GM21515 (cell line): Measurements from ENCODE around the gene ZMAT2.
"Not testable (repeated sequence)": the region's sequence is repeated elsewhere in the genome, so short reads cannot be mapped to it uniquely, and the experiment has no call there.

Experiments used
- ATAC-seq: cut with Tn5 transposase; IDR thresholded peaks from one replicate; pipeline ENCODE4 v1.9.1; 2021; ENCODE audit not compliant: unreplicated experiment

The ZMAT2 gene

GRCh38 chr5:140700177-140701144 is at the start of gene ZMAT2:
Gene ZMAT2, plus strand, starts transcription at chr5:140700447. Its CDS starts 14 bp downstream, at chr5:140700461.
- ATAC-seq: peak; percentile 91

- ATAC-seq: no peak
Observed at GRCh38 chr5:140658870-140659269, 41.4 kb upstream of the ZMAT2 start.

GRCh38 chr5:140660371-140660770 is 39.9 kb upstream of the ZMAT2 start:
- not testable (repeated sequence) for ATAC-seq

GRCh38 chr5:140664030-140664358 is 36.3 kb upstream of the ZMAT2 start:
- ATAC-seq: no peak

GRCh38 chr5:140664359-140665119 is 35.7 kb upstream of the ZMAT2 start, which contains the start of gene WDR55:
Gene WDR55, plus strand, starts transcription at chr5:140664904. Its CDS starts 9 bp downstream, at chr5:140664913.
- ATAC-seq: peak; percentile 98

GRCh38 chr5:140671035-140671434 is 29.2 kb upstream of the ZMAT2 start:
- not testable (repeated sequence) for ATAC-seq

GRCh38 chr5:140671472-140672125 is 28.6 kb upstream of the ZMAT2 start:
- no peak for ATAC-seq

- ATAC-seq: no peak
Observed at GRCh38 chr5:140672455-140673186, 27.6 kb upstream of the ZMAT2 start.

- ATAC-seq: no peak
Observed at GRCh38 chr5:140673187-140673976, 26.9 kb upstream of the ZMAT2 start, which contains the start of gene DND1. Gene DND1, minus strand, starts transcription at chr5:140673576. Its CDS starts 34 bp downstream, at chr5:140673542.

GRCh38 chr5:140674211-140674610 is 26.0 kb upstream of the ZMAT2 start:
- no peak for ATAC-seq

GRCh38 chr5:140674629-140675028 is 25.6 kb upstream of the ZMAT2 start:
- ATAC-seq: no peak

GRCh38 chr5:140677947-140678346 is 22.3 kb upstream of the ZMAT2 start:
- ATAC-seq: no peak

GRCh38 chr5:140678993-140679392 is 21.3 kb upstream of the ZMAT2 start:
- ATAC-seq: no peak

GRCh38 chr5:140690376-140690932 is 9.8 kb upstream of the ZMAT2 start:
- ATAC-seq: peak; percentile 3

GRCh38 chr5:140690941-140691924 is 9.0 kb upstream of the ZMAT2 start, which contains the start of the genes HARS1 and HARS2:
Gene HARS1, minus strand, starts transcription at chr5:140691370. Its CDS starts 66 bp downstream, at chr5:140691304.
Gene HARS2, plus strand, starts transcription at chr5:140691455. Its CDS starts 194 bp downstream, at chr5:140691649.
- ATAC-seq: peak; percentile 96

- ATAC-seq: no peak
Observed at GRCh38 chr5:140694276-140694675, 6.0 kb upstream of the ZMAT2 start.

GRCh38 chr5:140696891-140697492 is 3.3 kb upstream of the ZMAT2 start:
- no peak for ATAC-seq

- ATAC-seq: no peak
Observed at GRCh38 chr5:140707812-140708211, 7.6 kb downstream of the ZMAT2 start.
